PC-3 (cell line): ENCODE data around the gene TTC24. TPM values are rescaled to one million over a fixed set of nuclear protein-coding genes. Genes with fewer than 3 reads are reported as not detected.
"Not testable (repeated sequence)": the region's sequence is repeated elsewhere in the genome, so short reads cannot be mapped to it uniquely, and the experiment has no call there.

Experiments used
- ATAC-seq: fragments of 200-7000 bp; cut with Tn5 transposase; 2 replicates; pipeline ENCODE4 v1.9.1; 2020; ENCODE audit warnings: mild to moderate bottlenecking, moderate library complexity
- BruUV-seq: library from RNA; stranded (reverse); fragments of 400-500 nt; replicated peaks from 2 replicates; lab custom pipeline; 2021; lab: Mats Ljungman, UMichigan
- CTCF ChIA-PET: fragments of 300-600 bp; sonication (Branson Sonifier 250); formaldehyde crosslinking; loops from one replicate; lab custom pipeline; 2022; ENCODE audit warnings: antibody characterized with exemption; lab: Charles Lee
- POLR2A ChIA-PET: fragments of 300-600 bp; sonication (Branson Sonifier 250); formaldehyde crosslinking; loops from one replicate; lab custom pipeline; 2022; ENCODE audit warnings: antibody characterized with exemption; ENCODE audit not compliant: unreplicated experiment; lab: Charles Lee
- DNase-seq: peaks from one replicate; pipeline ENCODE4 v3.0.0-alpha.2; 2015
- H2AFZ ChIP-seq: fragments of 300-600 bp; sonication (generic); 2 replicates; pipeline ENCODE4 v1.6.0; 2016; ENCODE audit warnings: antibody characterized with exemption, low read length
- H3F3A ChIP-seq: fragments of 300-600 bp; sonication (generic); one replicate; pipeline ENCODE4 v1.6.0; 2017; ENCODE audit warnings: antibody characterized with exemption, low read length, control low read depth, mild to moderate bottlenecking; ENCODE audit not compliant: unreplicated experiment
- H3K27ac ChIP-seq: fragments of 300-600 bp; sonication (generic); 2 replicates; pipeline ENCODE4 v1.5.1; 2016; ENCODE audit warnings: mild to moderate bottlenecking, low read length
- H3K27me3 ChIP-seq: fragments of 300-600 bp; sonication (generic); 2 replicates; pipeline ENCODE4 v1.6.1; 2016; ENCODE audit warnings: low read length, mixed read lengths
- H3K36me3 ChIP-seq: fragments of 300-600 bp; sonication (generic); 2 replicates; pipeline ENCODE4 v1.6.1; 2016; ENCODE audit warnings: low read depth, mixed run types, low read length, mixed read lengths
- H3K4me1 ChIP-seq: fragments of 300-600 bp; sonication (generic); 2 replicates; pipeline ENCODE4 v1.5.1; 2016; ENCODE audit warnings: low read length; ENCODE audit not compliant: insufficient read depth
- H3K4me2 ChIP-seq: fragments of 300-600 bp; sonication (generic); 2 replicates; pipeline ENCODE4 v1.6.0; 2016; ENCODE audit warnings: low read length
- H3K4me3 ChIP-seq: fragments of 300-600 bp; sonication (generic); 2 replicates; pipeline ENCODE4 v1.5.1; 2016; ENCODE audit warnings: mild to moderate bottlenecking, low read length, mixed read lengths
- H3K79me2 ChIP-seq: fragments of 300-600 bp; sonication (generic); 2 replicates; pipeline ENCODE4 v1.6.1; 2017; ENCODE audit warnings: low read length, mixed read lengths
- H3K9ac ChIP-seq: fragments of 300-600 bp; sonication (generic); 2 replicates; pipeline ENCODE4 v1.6.0; 2016; ENCODE audit warnings: mild to moderate bottlenecking, low read length
- H3K9me2 ChIP-seq: fragments of 300-600 bp; sonication (generic); replicated peaks from 2 replicates; pipeline ENCODE4 v1.6.1; 2016; ENCODE audit warnings: mixed run types, low read length, mixed read lengths
- H3K9me3 ChIP-seq: fragments of 300-600 bp; sonication (generic); 2 replicates; pipeline ENCODE4 v1.6.1; 2016; ENCODE audit warnings: low read length, mixed read lengths
- H4K20me1 ChIP-seq: fragments of 300-600 bp; sonication (generic); 2 replicates; pipeline ENCODE4 v1.6.1; 2016; ENCODE audit warnings: low read length, mixed read lengths
- EZH2 ChIP-seq: fragments of 300-600 bp; sonication (generic); IDR thresholded peaks from one replicate; pipeline ENCODE4 v1.6.1; 2017; ENCODE audit warnings: antibody characterized with exemption, mild to moderate bottlenecking, low read length; ENCODE audit not compliant: unreplicated experiment
- EZH2phosphoT487 ChIP-seq: fragments of 300-600 bp; sonication (generic); IDR thresholded peaks from 2 replicates; pipeline ENCODE4 v1.6.1; 2018; ENCODE audit warnings: mild to moderate bottlenecking, antibody characterized with exemption, low read length, borderline replicate concordance
- intact Hi-C: fragments of 100-400 bp; cut with micrococcal nuclease; formaldehyde crosslinking; loops from 2 replicates; pipeline ENCODE4 v1.9.0; 2023
- total RNA-seq: library from RNA; depleted of rRNA; stranded (reverse); fragments of >200 nt; gene quantifications from 2 replicates; pipeline ENCODE4 v1.2.3, GENCODE V29; 2014; rRNA removed
- TF ChIP-seq, protein P1 (sequence below): fragments of 300-600 bp; sonication (generic); conservative IDR thresholded peaks from 2 replicates; pipeline ENCODE4 v1.5.1; 2017; ENCODE audit warnings: antibody characterized with exemption, low read depth, mild to moderate bottlenecking, low read length

Gene TTC24
- total RNA-seq, 1 experiment from 2014 or later: not detected

DNA sequence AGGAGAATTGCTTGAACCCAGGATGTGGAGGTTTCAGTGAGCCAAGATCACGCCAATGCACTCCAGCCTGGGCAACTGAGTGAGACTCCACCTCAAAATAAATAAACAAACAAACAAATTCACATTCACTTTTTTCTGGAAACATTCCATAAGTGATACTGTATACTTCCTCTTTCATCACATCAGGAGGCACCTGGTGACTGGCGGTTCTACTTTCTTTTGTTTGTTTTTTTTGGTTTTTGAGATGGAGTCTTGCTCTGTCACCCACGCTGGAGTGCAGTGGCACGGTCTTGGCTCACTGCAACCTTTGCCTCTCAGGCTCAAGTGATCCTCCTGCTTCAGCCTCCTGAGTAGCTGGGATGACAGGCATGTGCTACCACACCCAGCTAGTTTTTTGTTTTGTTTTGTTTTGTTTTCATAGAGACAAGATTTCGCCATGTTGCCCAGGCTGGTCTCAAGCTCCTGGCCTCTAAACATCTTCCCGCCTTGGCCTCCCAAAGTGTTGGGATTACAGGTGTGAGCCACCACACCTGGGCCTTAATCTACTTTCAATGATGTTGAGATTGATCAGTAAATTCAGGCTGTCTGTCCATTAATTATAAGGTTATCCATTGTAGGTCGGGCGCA lies 50.4 kb downstream of the TTC24 start:
- Histone ChIP-seq H3K27me3 (peaks cover 25% of the 10 kb centered on the region), H4K20me1 (no peaks in the 10 kb centered on the region), H3K36me3 (no peaks in the 10 kb centered on the region), H3K79me2 (no peaks in the 10 kb centered on the region), H3K9me2 (no peaks in the 10 kb centered on the region), H3K4me1 (0 out of 2 replicates have a peak, but pooled peaks cover 6% of the 10 kb centered on the region), H3K27ac (no peak overlapping the region), H2AFZ (no peak overlapping the region), H3K4me3 (no peak overlapping the region), H3K9me3 (no peaks in the 10 kb centered on the region), H3K4me2 (no peak overlapping the region), H3K9ac (no peak overlapping the region), H3F3A (no peaks in the 10 kb centered on the region)
- intact Hi-C loops: no loop called here
- ATAC-seq (no peak), DNase-seq (no peak)
- ChIA-PET CTCF (no interaction called here), POLR2A (no interaction called here)
- no TSS peak for BruUV-seq
- TF ChIP-seq EZH2 (no peak), EZH2phosphoT487 (no peak)
- TF ChIP-seq, protein P1, sequence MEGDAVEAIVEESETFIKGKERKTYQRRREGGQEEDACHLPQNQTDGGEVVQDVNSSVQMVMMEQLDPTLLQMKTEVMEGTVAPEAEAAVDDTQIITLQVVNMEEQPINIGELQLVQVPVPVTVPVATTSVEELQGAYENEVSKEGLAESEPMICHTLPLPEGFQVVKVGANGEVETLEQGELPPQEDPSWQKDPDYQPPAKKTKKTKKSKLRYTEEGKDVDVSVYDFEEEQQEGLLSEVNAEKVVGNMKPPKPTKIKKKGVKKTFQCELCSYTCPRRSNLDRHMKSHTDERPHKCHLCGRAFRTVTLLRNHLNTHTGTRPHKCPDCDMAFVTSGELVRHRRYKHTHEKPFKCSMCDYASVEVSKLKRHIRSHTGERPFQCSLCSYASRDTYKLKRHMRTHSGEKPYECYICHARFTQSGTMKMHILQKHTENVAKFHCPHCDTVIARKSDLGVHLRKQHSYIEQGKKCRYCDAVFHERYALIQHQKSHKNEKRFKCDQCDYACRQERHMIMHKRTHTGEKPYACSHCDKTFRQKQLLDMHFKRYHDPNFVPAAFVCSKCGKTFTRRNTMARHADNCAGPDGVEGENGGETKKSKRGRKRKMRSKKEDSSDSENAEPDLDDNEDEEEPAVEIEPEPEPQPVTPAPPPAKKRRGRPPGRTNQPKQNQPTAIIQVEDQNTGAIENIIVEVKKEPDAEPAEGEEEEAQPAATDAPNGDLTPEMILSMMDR: no peak

DNA sequence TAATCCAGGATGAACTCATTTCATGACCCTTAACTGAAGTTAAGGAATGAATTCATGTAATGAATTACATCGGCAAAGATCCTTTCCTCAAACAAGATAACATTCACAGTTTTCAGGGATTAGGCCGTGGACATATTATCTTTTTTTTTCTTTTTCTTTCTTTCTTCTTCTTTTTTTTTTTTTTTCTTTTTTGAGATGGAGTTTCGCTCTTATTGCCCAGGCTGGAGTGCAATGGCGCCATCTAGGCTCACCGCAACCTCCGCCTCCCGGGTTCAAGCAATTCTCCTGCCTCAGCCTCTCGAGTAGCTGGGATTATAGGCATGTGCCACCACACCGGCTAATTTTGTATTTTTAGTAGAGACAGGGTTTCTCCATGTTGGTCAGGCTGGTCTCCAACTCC lies 51.6 kb downstream of the TTC24 start:
- peaks cover 23% of the 10 kb centered on the region for H3K27me3 ChIP-seq
- H3K4me1 ChIP-seq, H3K4me2 ChIP-seq, BruUV-seq, H3K9ac ChIP-seq, H3K36me3 ChIP-seq, H2AFZ ChIP-seq, intact Hi-C loops, CTCF ChIA-PET, POLR2A ChIA-PET, H3F3A ChIP-seq, H3K9me2 ChIP-seq, H4K20me1 ChIP-seq, ATAC-seq, DNase-seq, H3K9me3 ChIP-seq, H3K4me3 ChIP-seq, H3K79me2 ChIP-seq, H3K27ac ChIP-seq: not testable (repeated sequence)

DNA sequence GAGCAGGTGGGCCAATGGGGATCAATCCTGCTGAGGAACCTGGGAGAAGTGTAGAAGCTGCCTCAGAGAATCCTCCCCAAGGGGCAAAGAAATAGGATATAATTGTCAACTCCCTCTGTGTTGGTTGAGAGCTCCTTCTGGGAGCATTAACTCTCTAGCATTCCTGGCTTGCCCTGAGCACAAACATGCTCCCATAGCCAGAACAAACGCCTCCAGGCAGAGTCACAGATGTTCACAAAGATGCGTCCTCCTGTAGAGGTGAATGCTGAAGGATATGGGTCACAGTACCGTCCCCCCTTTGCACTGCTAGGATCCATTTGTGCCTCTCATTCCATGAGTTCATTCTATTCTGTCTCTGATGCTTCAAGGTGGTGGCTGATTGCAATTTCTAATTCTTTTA lies 52.8 kb downstream of the TTC24 start:
- Histone ChIP-seq H3K4me3 (no peak overlapping the region), H3K27ac (no peak overlapping the region), H3K9me3 (no peaks in the 10 kb centered on the region), H3K27me3 (peaks cover 28% of the 10 kb centered on the region), H3F3A (no peaks in the 10 kb centered on the region), H3K4me2 (no peak overlapping the region), H3K79me2 (no peaks in the 10 kb centered on the region), H2AFZ (no peak overlapping the region), H3K9ac (no peak overlapping the region), H4K20me1 (no peaks in the 10 kb centered on the region), H3K36me3 (no peaks in the 10 kb centered on the region), H3K4me1 (no peaks in the 10 kb centered on the region), H3K9me2 (no peaks in the 10 kb centered on the region)
- BruUV-seq: no TSS peak
- CTCF ChIA-PET: interaction anchor here (0.6 kb wide), 1 partner anchor 18 kb away, joined by 3 read pairs; no protein-coding TSS in a partner anchor
- intact Hi-C loops: no loop called here
- peak; percentile 33; the same call in 1 of the 2 replicates for ATAC-seq
- TF ChIP-seq, protein P1: no peak
- TF ChIP-seq EZH2: no peak
- no peak for TF ChIP-seq EZH2phosphoT487
- POLR2A ChIA-PET: no interaction called here
- no peak for DNase-seq

Other genes with a start within 250 kb of the TTC24 start
- 666 and 692 TPM in 2 replicates for gene CCT3, start 241.4 kb upstream of the TTC24 start, total RNA-seq
- 0.51 and 1.3 TPM in 2 replicates for gene TSACC, start 241.2 kb upstream of the TTC24 start, total RNA-seq
- gene RHBG, start 210.5 kb upstream of the TTC24 start, total RNA-seq: 0.26 TPM in 1 of 2 replicates, not detected in the other
- gene MEF2D, start 78.9 kb upstream of the TTC24 start, total RNA-seq: 17.3 and 27.4 TPM in 2 replicates
- 54.3 and 77.3 TPM in 2 replicates for gene IQGAP3, start 7.2 kb upstream of the TTC24 start, total RNA-seq
- 237 and 261 TPM in 2 replicates for gene NAXE, start 12.1 kb downstream of the TTC24 start, total RNA-seq
- gene GPATCH4, start 21.8 kb downstream of the TTC24 start, total RNA-seq: 37.3 and 73.7 TPM in 2 replicates
- 1.1 TPM in 1 of 2 replicates, not detected in the other for gene HAPLN2, start 39.7 kb downstream of the TTC24 start, total RNA-seq
- gene BCAN, start 62.4 kb downstream of the TTC24 start, total RNA-seq: not detected in 2 replicates
- 58.2 and 70.0 TPM in 2 replicates for gene NES, start 97.7 kb downstream of the TTC24 start, total RNA-seq
- 120 and 150 TPM in 2 replicates for gene CRABP2, start 125.9 kb downstream of the TTC24 start, total RNA-seq
- gene METTL25B, start 148.7 kb downstream of the TTC24 start, total RNA-seq: 10.4 and 14.6 TPM in 2 replicates
- 39.2 and 51.7 TPM in 2 replicates for gene ISG20L2, start 149.0 kb downstream of the TTC24 start, total RNA-seq
- 232 and 275 TPM in 2 replicates for gene MRPL24, start 161.4 kb downstream of the TTC24 start, total RNA-seq
- gene HDGF, start 172.0 kb downstream of the TTC24 start, total RNA-seq: 586 and 1,030 TPM in 2 replicates
- 103 TPM in 2 replicates for gene PRCC, start 187.8 kb downstream of the TTC24 start, total RNA-seq
- gene SH2D2A, start 237.1 kb downstream of the TTC24 start, total RNA-seq: 6.9 and 7.8 TPM in 2 replicates